HEK293T (cell line): Measurements from ENCODE around the gene SIK2.

Source experiments
- CTCF ChIA-PET: fragments of 350-600 bp; formaldehyde crosslinking; extraction: SDS; loops from one replicate; lab custom pipeline; 2021; ENCODE audit warnings: antibody characterized with exemption, inconsistent platforms; lab: Yijun Ruan, JAX
- POLR2A ChIA-PET: fragments of 350-600 bp; formaldehyde crosslinking; extraction: SDS; loops from one replicate; lab custom pipeline; 2020; ENCODE audit warnings: antibody characterized with exemption, inconsistent platforms; lab: Yijun Ruan, JAX
- DNase-seq: peaks from one replicate; pipeline ENCODE4 v3.0.0; 2012; ENCODE audit warnings: mixed read lengths; ENCODE audit errors: extremely low spot score
- ARNT ChIP-seq: fragments of 450-650 bp; IDR thresholded peaks from 2 replicates; pipeline ENCODE4 v1.6.1; 2017; ENCODE audit warnings: mild to moderate bottlenecking
- BHLHE40 ChIP-seq: fragments of 450-650 bp; IDR thresholded peaks from 2 replicates; pipeline ENCODE4 v1.6.1; 2016; ENCODE audit warnings: mild to moderate bottlenecking, moderate library complexity, borderline replicate concordance
- CTBP1 ChIP-seq: fragments of 450-650 bp; IDR thresholded peaks from 2 replicates; pipeline ENCODE4 v1.6.1; 2016; ENCODE audit warnings: borderline replicate concordance
- FOXA1 ChIP-seq: fragments of 450-650 bp; IDR thresholded peaks from 2 replicates; pipeline ENCODE4 v1.6.1; 2016; ENCODE audit warnings: mild to moderate bottlenecking
- FOXK2 ChIP-seq: fragments of 450-650 bp; IDR thresholded peaks from 2 replicates; pipeline ENCODE4 v1.6.1; 2016; ENCODE audit warnings: mild to moderate bottlenecking
- L3MBTL2 ChIP-seq: fragments of 450-650 bp; conservative IDR thresholded peaks from 2 replicates; pipeline ENCODE4 v1.6.1; 2016; ENCODE audit warnings: mild to moderate bottlenecking
- LEF1 ChIP-seq: fragments of 450-650 bp; IDR thresholded peaks from 2 replicates; pipeline ENCODE4 v1.6.1; 2017; ENCODE audit warnings: mild to moderate bottlenecking, borderline replicate concordance
- NFRKB ChIP-seq: fragments of 450-650 bp; IDR thresholded peaks from 2 replicates; pipeline ENCODE4 v1.6.1; 2016; ENCODE audit warnings: mild to moderate bottlenecking, moderate library complexity
- PKNOX1 ChIP-seq: fragments of 450-650 bp; IDR thresholded peaks from 2 replicates; pipeline ENCODE4 v1.6.1; 2016
- SUZ12 ChIP-seq: fragments of 450-650 bp; IDR thresholded peaks from 2 replicates; pipeline ENCODE4 v1.6.1; 2016; ENCODE audit warnings: mild to moderate bottlenecking
- TARDBP ChIP-seq: fragments of 450-650 bp; IDR thresholded peaks from 2 replicates; pipeline ENCODE4 v1.6.1; 2016

SIK2 gene

GRCh38 chr11:111777094-111778046 is 175.1 kb downstream of the SIK2 start:
- CTCF ChIA-PET: interaction anchor here (0.6 to 2.3 kb wide), 14 partner anchors 10 to 323 kb away, joined by 3 to 13 read pairs (median 4); partner anchors contain the start of genes PPP2R1B and SIK2
- TF ChIP-seq LEF1 (no peak), PKNOX1 (0 out of 2 replicates have a peak, but pooled peaks have one; percentile 15)
- POLR2A ChIA-PET: interaction anchor here (0.6 to 1.1 kb wide), 2 partner anchors 10 to 11 kb away, joined by 4 to 5 read pairs; partner anchors contain the start of gene PPP2R1B
- peak; percentile 64 for DNase-seq

- no peak for DNase-seq
- no peak for TF ChIP-seq TARDBP
- CTCF ChIA-PET: interaction anchor here (0.6 to 1.4 kb wide), 5 partner anchors 14 to 323 kb away, joined by 3 to 10 read pairs (median 3); no protein-coding TSS in a partner anchor
- POLR2A ChIA-PET: no interaction called here
These were observed 175.9 kb downstream of the SIK2 start for GRCh38 chr11:111778047-111778558.

- no peak for DNase-seq
- ChIA-PET CTCF (interaction anchor here (1.2 kb wide), 1 partner anchor 175 kb away, joined by 4 read pairs; no protein-coding TSS in a partner anchor), POLR2A (no interaction called here)
- TF ChIP-seq ARNT (no peak), BHLHE40 (no peak), L3MBTL2 (no peak), SUZ12 (no peak), LEF1 (no peak), NFRKB (no peak), FOXK2 (no peak), FOXA1 (no peak), CTBP1 (no peak)
These were observed 176.9 kb downstream of the SIK2 start for GRCh38 chr11:111779118-111779517.
